Body of pancreas (tissue), 4 donors: ENCODE measurements around the gene HMCN2.

Experiments
- POLR2A ChIP-seq, 3 donors: fragments of 450-650 bp; IDR thresholded peaks; one replicate each; pipeline ENCODE4 v1.6.1; 2016; ENCODE audit warnings: antibody characterized with exemption in 3 of 3, mild to moderate bottlenecking in 2 of 3
- TF ChIP-seq, protein P1 (sequence below), 7 experiments: fragments of 450-650 bp in 4 of 7; fragments of 200-600 bp in 3 of 7; sonication (generic) in 3 of 7; IDR thresholded peaks; one replicate each; pipeline ENCODE4 v1.5.1; 2016 to 2019; ENCODE audit warnings: antibody characterized with exemption in 7 of 7

- TF ChIP-seq, protein P1, sequence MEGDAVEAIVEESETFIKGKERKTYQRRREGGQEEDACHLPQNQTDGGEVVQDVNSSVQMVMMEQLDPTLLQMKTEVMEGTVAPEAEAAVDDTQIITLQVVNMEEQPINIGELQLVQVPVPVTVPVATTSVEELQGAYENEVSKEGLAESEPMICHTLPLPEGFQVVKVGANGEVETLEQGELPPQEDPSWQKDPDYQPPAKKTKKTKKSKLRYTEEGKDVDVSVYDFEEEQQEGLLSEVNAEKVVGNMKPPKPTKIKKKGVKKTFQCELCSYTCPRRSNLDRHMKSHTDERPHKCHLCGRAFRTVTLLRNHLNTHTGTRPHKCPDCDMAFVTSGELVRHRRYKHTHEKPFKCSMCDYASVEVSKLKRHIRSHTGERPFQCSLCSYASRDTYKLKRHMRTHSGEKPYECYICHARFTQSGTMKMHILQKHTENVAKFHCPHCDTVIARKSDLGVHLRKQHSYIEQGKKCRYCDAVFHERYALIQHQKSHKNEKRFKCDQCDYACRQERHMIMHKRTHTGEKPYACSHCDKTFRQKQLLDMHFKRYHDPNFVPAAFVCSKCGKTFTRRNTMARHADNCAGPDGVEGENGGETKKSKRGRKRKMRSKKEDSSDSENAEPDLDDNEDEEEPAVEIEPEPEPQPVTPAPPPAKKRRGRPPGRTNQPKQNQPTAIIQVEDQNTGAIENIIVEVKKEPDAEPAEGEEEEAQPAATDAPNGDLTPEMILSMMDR (IDR thresholded peaks at IDR 0.05) = no peak
- TF ChIP-seq POLR2A (IDR thresholded peaks at IDR 0.05) = no peak
These were observed 197.4 kb downstream of the HMCN2 start for GRCh38 chr9:130462685-130463540.
